ENCODE data around the gene APCDD1L. TPM values are rescaled to one million over a fixed set of nuclear protein-coding genes. Genes with fewer than 3 reads are reported as not detected.

APCDD1L gene
- total and polyA plus RNA-seq, 3 experiments from 2014 or later, result not detected

- H3K4me3 Mint-ChIP-seq, result no peak overlapping the region
- no peaks in the 10 kb centered on the region for H3K27me3 Mint-ChIP-seq
- Histone ChIP-seq H3K4me1 (ENCODE audit: insufficient read depth, low read length) (peaks cover 15% of the 10 kb centered on the region), H3K27me3 (ENCODE audit: insufficient read depth, low read length, poor library complexity, severe bottlenecking) (no peaks in the 10 kb centered on the region), H3K4me3 (ENCODE audit: low read length) (no peak overlapping the region), H3K9me3 (ENCODE audit: low read length) (no peaks in the 10 kb centered on the region), H3K27ac (ENCODE audit: low read depth, low read length) (no peak overlapping the region), H3K36me3 (ENCODE audit: insufficient read depth, low read length) (no peaks in the 10 kb centered on the region)
- ChIA-PET POLR2A (no interaction called here), CTCF (no interaction called here)
- H3K36me3 Mint-ChIP-seq, result peaks cover 0 to 65% (median 16%) of the 10 kb centered on the region in 3 donors
- peaks cover 45 to 60% (median 51%) of the 10 kb centered on the region in 3 donors for H3K4me1 Mint-ChIP-seq
- no peaks in the 10 kb centered on the region for H3K9me3 Mint-ChIP-seq
- DNase-seq, result no peak
- H3K27ac Mint-ChIP-seq, result peak overlapping the region in 4 of 8 donors; percentile 51 to 78 (median 54)
Measured at GRCh38 chr20:58436868-58437645, 78.1 kb downstream of the APCDD1L start.

- no peaks in the 10 kb centered on the region for H3K9me3 ChIP-seq (ENCODE audit: low read length)
- Mint-ChIP-seq H3K9me3 (no peaks in the 10 kb centered on the region), H3K27me3 (no peaks in the 10 kb centered on the region), H3K4me3 (no peak overlapping the region), H3K36me3 (peaks cover 0 to 59% (median 18%) of the 10 kb centered on the region in 3 donors), H3K4me1 (peaks cover 47 to 66% (median 65%) of the 10 kb centered on the region in 3 donors), H3K27ac (peak overlapping the region in 1 of 8 donors; percentile 81)
- no peak for DNase-seq
- H3K4me1 ChIP-seq (ENCODE audit: insufficient read depth, low read length), result peaks cover 15% of the 10 kb centered on the region
- no peak overlapping the region for H3K4me3 ChIP-seq (ENCODE audit: low read length)
- no peaks in the 10 kb centered on the region for H3K27me3 ChIP-seq (ENCODE audit: insufficient read depth, low read length, poor library complexity, severe bottlenecking)
- no peak overlapping the region for H3K27ac ChIP-seq (ENCODE audit: low read depth, low read length)
- ChIA-PET CTCF (no interaction called here), POLR2A (no interaction called here)
- H3K36me3 ChIP-seq (ENCODE audit: insufficient read depth, low read length), result no peaks in the 10 kb centered on the region
Measured at GRCh38 chr20:58435237-58435636, 80.0 kb downstream of the APCDD1L start.

GRCh38 chr20:58434326-58434725 is 80.9 kb downstream of the APCDD1L start:
- Histone ChIP-seq H3K4me1 (ENCODE audit: insufficient read depth, low read length) (peaks cover 15% of the 10 kb centered on the region), H3K36me3 (ENCODE audit: insufficient read depth, low read length) (peaks cover 2% of the 10 kb centered on the region)
- no peak overlapping the region for H3K4me3 Mint-ChIP-seq

GRCh38 chr20:58433759-58434158 is 81.4 kb downstream of the APCDD1L start:
- Histone ChIP-seq H3K27me3 (ENCODE audit: insufficient read depth, low read length, poor library complexity, severe bottlenecking) (no peaks in the 10 kb centered on the region), H3K36me3 (ENCODE audit: insufficient read depth, low read length) (peaks cover 6% of the 10 kb centered on the region), H3K4me1 (ENCODE audit: insufficient read depth, low read length) (peaks cover 15% of the 10 kb centered on the region), H3K27ac (ENCODE audit: low read depth, low read length) (no peak overlapping the region), H3K4me3 (ENCODE audit: low read length) (no peak overlapping the region), H3K9me3 (ENCODE audit: low read length) (no peaks in the 10 kb centered on the region)
- POLR2A ChIA-PET, result no interaction called here
- no peak for DNase-seq
- Mint-ChIP-seq H3K9me3 (no peaks in the 10 kb centered on the region), H3K27me3 (no peaks in the 10 kb centered on the region), H3K36me3 (peaks cover 0 to 54% (median 18%) of the 10 kb centered on the region in 3 donors), H3K4me1 (peaks cover 46 to 65% (median 58%) of the 10 kb centered on the region in 3 donors), H3K27ac (peak overlapping the region in 3 of 8 donors; percentile 3 to 68 (median 20)), H3K4me3 (no peak overlapping the region)
- CTCF ChIA-PET, result no interaction called here

More at GRCh38 chr20:58434326-58434725, 80.9 kb downstream of the APCDD1L start:
- Mint-ChIP-seq H3K36me3 (peaks cover 0 to 54% (median 18%) of the 10 kb centered on the region in 3 donors), H3K27me3 (no peaks in the 10 kb centered on the region), H3K4me1 (peaks cover 45 to 65% (median 61%) of the 10 kb centered on the region in 3 donors), H3K9me3 (no peaks in the 10 kb centered on the region), H3K27ac (peak overlapping the region in 1 of 8 donors; percentile 20)
- DNase-seq, result no peak
- no peaks in the 10 kb centered on the region for H3K9me3 ChIP-seq (ENCODE audit: low read length)
- H3K4me3 ChIP-seq (ENCODE audit: low read length), result no peak overlapping the region
- POLR2A ChIA-PET, result no interaction called here
- no peak overlapping the region for H3K27ac ChIP-seq (ENCODE audit: low read depth, low read length)
- no peaks in the 10 kb centered on the region for H3K27me3 ChIP-seq (ENCODE audit: insufficient read depth, low read length, poor library complexity, severe bottlenecking)
- CTCF ChIA-PET, result no interaction called here

- Mint-ChIP-seq H3K27me3 (no peaks in the 10 kb centered on the region), H3K4me1 (peaks cover 44 to 61% (median 58%) of the 10 kb centered on the region in 3 donors), H3K9me3 (no peaks in the 10 kb centered on the region), H3K36me3 (peaks cover 0 to 52% (median 20%) of the 10 kb centered on the region in 3 donors), H3K27ac (peak overlapping the region; percentile 20 to 90 (median 64)), H3K4me3 (peak overlapping the region in 2 of 7 donors; percentile 0 to 51)
- ChIA-PET CTCF (no interaction called here), POLR2A (no interaction called here)
- no peak for DNase-seq
- Histone ChIP-seq H3K4me1 (ENCODE audit: insufficient read depth, low read length) (peaks cover 15% of the 10 kb centered on the region), H3K9me3 (ENCODE audit: low read length) (no peaks in the 10 kb centered on the region), H3K27me3 (ENCODE audit: insufficient read depth, low read length, poor library complexity, severe bottlenecking) (no peaks in the 10 kb centered on the region), H3K4me3 (ENCODE audit: low read length) (no peak overlapping the region), H3K36me3 (ENCODE audit: insufficient read depth, low read length) (peaks cover 6% of the 10 kb centered on the region), H3K27ac (ENCODE audit: low read depth, low read length) (no peak overlapping the region)
Measured at GRCh38 chr20:58433029-58433647, 82.1 kb downstream of the APCDD1L start.

GRCh38 chr20:58432186-58432954 is 82.8 kb downstream of the APCDD1L start:
- H3K27ac ChIP-seq (ENCODE audit: low read depth, low read length), result no peak overlapping the region
- POLR2A ChIA-PET, result no interaction called here
- H3K36me3 Mint-ChIP-seq, result peaks cover 0 to 46% (median 15%) of the 10 kb centered on the region in 3 donors
- H3K9me3 Mint-ChIP-seq, result no peaks in the 10 kb centered on the region
- peaks cover 6% of the 10 kb centered on the region for H3K36me3 ChIP-seq (ENCODE audit: insufficient read depth, low read length)
- CTCF ChIA-PET, result no interaction called here
- peak overlapping the region in 1 of 7 donors; percentile 0 for H3K4me3 Mint-ChIP-seq
- no peaks in the 10 kb centered on the region for H3K9me3 ChIP-seq (ENCODE audit: low read length)
- H3K4me1 ChIP-seq (ENCODE audit: insufficient read depth, low read length), result peaks cover 15% of the 10 kb centered on the region
- peak overlapping the region in 6 of 8 donors; percentile 41 to 81 (median 68) for H3K27ac Mint-ChIP-seq
- H3K27me3 Mint-ChIP-seq, result no peaks in the 10 kb centered on the region
- no peaks in the 10 kb centered on the region for H3K27me3 ChIP-seq (ENCODE audit: insufficient read depth, low read length, poor library complexity, severe bottlenecking)
- no peak overlapping the region for H3K4me3 ChIP-seq (ENCODE audit: low read length)
- peaks cover 39 to 54% (median 53%) of the 10 kb centered on the region in 3 donors for H3K4me1 Mint-ChIP-seq
- DNase-seq, result no peak

GRCh38 chr20:58431134-58431533 is 84.1 kb downstream of the APCDD1L start:
- no peak overlapping the region for H3K27ac Mint-ChIP-seq
- Histone ChIP-seq H3K27me3 (ENCODE audit: insufficient read depth, low read length, poor library complexity, severe bottlenecking) (no peaks in the 10 kb centered on the region), H3K4me1 (ENCODE audit: insufficient read depth, low read length) (peaks cover 15% of the 10 kb centered on the region), H3K9me3 (ENCODE audit: low read length) (no peaks in the 10 kb centered on the region), H3K4me3 (ENCODE audit: low read length) (no peak overlapping the region), H3K27ac (ENCODE audit: low read depth, low read length) (no peak overlapping the region), H3K36me3 (ENCODE audit: insufficient read depth, low read length) (peaks cover 6% of the 10 kb centered on the region)
- H3K27me3 Mint-ChIP-seq, result no peaks in the 10 kb centered on the region
- H3K36me3 Mint-ChIP-seq, result peaks cover 0 to 40% (median 15%) of the 10 kb centered on the region in 3 donors
- ChIA-PET POLR2A (no interaction called here), CTCF (no interaction called here)
- no peak overlapping the region for H3K4me3 Mint-ChIP-seq
- no peaks in the 10 kb centered on the region for H3K9me3 Mint-ChIP-seq
- peaks cover 37 to 51% (median 49%) of the 10 kb centered on the region in 3 donors for H3K4me1 Mint-ChIP-seq
- DNase-seq, result no peak
